HEK293T (cell line): ENCODE results near the gene TBC1D2.

ENCODE experiments used
- CTCF ChIA-PET: fragments of 350-600 bp; formaldehyde crosslinking; extraction: SDS; loops from one replicate; lab custom pipeline; 2021; ENCODE audit warnings: antibody characterized with exemption, inconsistent platforms; lab: Yijun Ruan, JAX
- POLR2A ChIA-PET: fragments of 350-600 bp; formaldehyde crosslinking; extraction: SDS; loops from one replicate; lab custom pipeline; 2020; ENCODE audit warnings: antibody characterized with exemption, inconsistent platforms; lab: Yijun Ruan, JAX
- DNase-seq: peaks from one replicate; pipeline ENCODE4 v3.0.0; 2012; ENCODE audit warnings: mixed read lengths; ENCODE audit errors: extremely low spot score
- ARNT ChIP-seq: fragments of 450-650 bp; IDR thresholded peaks from 2 replicates; pipeline ENCODE4 v1.6.1; 2017; ENCODE audit warnings: mild to moderate bottlenecking
- BHLHE40 ChIP-seq: fragments of 450-650 bp; IDR thresholded peaks from 2 replicates; pipeline ENCODE4 v1.6.1; 2016; ENCODE audit warnings: mild to moderate bottlenecking, moderate library complexity, borderline replicate concordance
- CTBP1 ChIP-seq: fragments of 450-650 bp; IDR thresholded peaks from 2 replicates; pipeline ENCODE4 v1.6.1; 2016; ENCODE audit warnings: borderline replicate concordance
- ELF4 ChIP-seq: fragments of 450-650 bp; IDR thresholded peaks from 2 replicates; pipeline ENCODE4 v1.6.1; 2017; ENCODE audit warnings: antibody characterized with exemption
- FOXA1 ChIP-seq: fragments of 450-650 bp; IDR thresholded peaks from 2 replicates; pipeline ENCODE4 v1.6.1; 2016; ENCODE audit warnings: mild to moderate bottlenecking
- FOXK2 ChIP-seq: fragments of 450-650 bp; IDR thresholded peaks from 2 replicates; pipeline ENCODE4 v1.6.1; 2016; ENCODE audit warnings: mild to moderate bottlenecking
- FOXM1 ChIP-seq: fragments of 450-650 bp; IDR thresholded peaks from 2 replicates; pipeline ENCODE4 v1.6.1; 2017; ENCODE audit warnings: mild to moderate bottlenecking, borderline replicate concordance
- HDGF ChIP-seq: fragments of 450-650 bp; IDR thresholded peaks from 2 replicates; pipeline ENCODE4 v1.6.1; 2017; ENCODE audit warnings: antibody characterized with exemption, borderline replicate concordance
- L3MBTL2 ChIP-seq: fragments of 450-650 bp; conservative IDR thresholded peaks from 2 replicates; pipeline ENCODE4 v1.6.1; 2016; ENCODE audit warnings: mild to moderate bottlenecking
- LEF1 ChIP-seq: fragments of 450-650 bp; IDR thresholded peaks from 2 replicates; pipeline ENCODE4 v1.6.1; 2017; ENCODE audit warnings: mild to moderate bottlenecking, borderline replicate concordance
- NFRKB ChIP-seq: fragments of 450-650 bp; IDR thresholded peaks from 2 replicates; pipeline ENCODE4 v1.6.1; 2016; ENCODE audit warnings: mild to moderate bottlenecking, moderate library complexity
- SP1 ChIP-seq: fragments of 450-650 bp; IDR thresholded peaks from 2 replicates; pipeline ENCODE4 v1.6.1; 2017
- SUZ12 ChIP-seq: fragments of 450-650 bp; IDR thresholded peaks from 2 replicates; pipeline ENCODE4 v1.6.1; 2016; ENCODE audit warnings: mild to moderate bottlenecking
- TARDBP ChIP-seq: fragments of 450-650 bp; IDR thresholded peaks from 2 replicates; pipeline ENCODE4 v1.6.1; 2016
- ZNF384 ChIP-seq: fragments of 450-650 bp; IDR thresholded peaks from 2 replicates; pipeline ENCODE4 v1.6.1; 2016
- TF ChIP-seq, protein P1 (sequence below): fragments of 450-650 bp; IDR thresholded peaks from 2 replicates; pipeline ENCODE4 v1.6.1; 2016

Gene TBC1D2, protein sequence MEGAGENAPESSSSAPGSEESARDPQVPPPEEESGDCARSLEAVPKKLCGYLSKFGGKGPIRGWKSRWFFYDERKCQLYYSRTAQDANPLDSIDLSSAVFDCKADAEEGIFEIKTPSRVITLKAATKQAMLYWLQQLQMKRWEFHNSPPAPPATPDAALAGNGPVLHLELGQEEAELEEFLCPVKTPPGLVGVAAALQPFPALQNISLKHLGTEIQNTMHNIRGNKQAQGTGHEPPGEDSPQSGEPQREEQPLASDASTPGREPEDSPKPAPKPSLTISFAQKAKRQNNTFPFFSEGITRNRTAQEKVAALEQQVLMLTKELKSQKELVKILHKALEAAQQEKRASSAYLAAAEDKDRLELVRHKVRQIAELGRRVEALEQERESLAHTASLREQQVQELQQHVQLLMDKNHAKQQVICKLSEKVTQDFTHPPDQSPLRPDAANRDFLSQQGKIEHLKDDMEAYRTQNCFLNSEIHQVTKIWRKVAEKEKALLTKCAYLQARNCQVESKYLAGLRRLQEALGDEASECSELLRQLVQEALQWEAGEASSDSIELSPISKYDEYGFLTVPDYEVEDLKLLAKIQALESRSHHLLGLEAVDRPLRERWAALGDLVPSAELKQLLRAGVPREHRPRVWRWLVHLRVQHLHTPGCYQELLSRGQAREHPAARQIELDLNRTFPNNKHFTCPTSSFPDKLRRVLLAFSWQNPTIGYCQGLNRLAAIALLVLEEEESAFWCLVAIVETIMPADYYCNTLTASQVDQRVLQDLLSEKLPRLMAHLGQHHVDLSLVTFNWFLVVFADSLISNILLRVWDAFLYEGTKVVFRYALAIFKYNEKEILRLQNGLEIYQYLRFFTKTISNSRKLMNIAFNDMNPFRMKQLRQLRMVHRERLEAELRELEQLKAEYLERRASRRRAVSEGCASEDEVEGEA

DNA sequence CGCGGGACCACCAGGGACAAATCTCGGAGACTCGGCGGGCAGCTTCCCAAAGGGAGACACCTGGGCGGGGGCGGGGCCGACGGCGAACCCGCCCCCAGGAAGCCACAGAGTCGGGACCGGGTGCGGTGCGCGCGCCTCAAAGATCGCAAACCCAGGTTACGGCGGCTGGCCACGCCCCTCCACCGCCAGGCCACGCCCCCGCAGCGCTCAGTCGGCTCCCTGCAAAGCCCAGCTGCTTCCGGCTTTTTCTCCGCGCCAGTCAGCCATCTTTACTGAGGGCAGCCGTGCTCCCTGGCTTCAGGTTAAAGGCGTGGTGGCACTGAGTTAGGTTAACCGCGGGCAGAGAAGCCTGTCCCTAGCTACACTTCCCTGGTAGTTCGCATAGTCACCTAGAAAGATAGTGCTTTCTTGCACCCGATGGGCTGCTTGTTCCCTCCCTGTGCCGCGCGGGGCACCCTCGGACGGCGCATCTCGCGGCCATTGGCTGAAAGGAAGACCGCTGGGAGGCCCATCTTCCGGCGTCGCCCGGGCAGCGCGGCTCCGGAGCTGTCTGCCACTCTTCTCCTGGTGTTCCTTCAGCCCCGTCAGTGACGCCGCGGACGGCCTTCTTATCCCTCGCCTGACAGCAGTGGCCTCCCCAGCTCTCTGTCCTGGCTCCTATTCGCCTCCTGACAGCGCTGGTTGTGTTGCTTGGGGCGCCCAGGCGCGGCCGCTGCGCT is at the start of gene TBC1D2:
Gene TBC1D2 (minus strand): TSS at position 72 of the 719 bp plus-strand sequence. CDS start 108 bp downstream, outside the sequence.
- CTCF ChIA-PET, result interaction anchor here (1.0 to 1.8 kb wide), 6 partner anchors 10 to 182 kb away, joined by 4 to 8 read pairs (median 6); no protein-coding TSS in a partner anchor
- POLR2A ChIA-PET, result interaction anchor here (0.7 to 2.4 kb wide), 20 partner anchors 8 to 333 kb away, joined by 3 to 12 read pairs (median 4); partner anchors contain the start of genes ANP32B, CORO2A, TRIM14 and TRMO
- TF ChIP-seq FOXK2, result no peak
- TF ChIP-seq BHLHE40, result no peak
- TF ChIP-seq L3MBTL2, result peak; percentile 73
- TF ChIP-seq, protein P1, sequence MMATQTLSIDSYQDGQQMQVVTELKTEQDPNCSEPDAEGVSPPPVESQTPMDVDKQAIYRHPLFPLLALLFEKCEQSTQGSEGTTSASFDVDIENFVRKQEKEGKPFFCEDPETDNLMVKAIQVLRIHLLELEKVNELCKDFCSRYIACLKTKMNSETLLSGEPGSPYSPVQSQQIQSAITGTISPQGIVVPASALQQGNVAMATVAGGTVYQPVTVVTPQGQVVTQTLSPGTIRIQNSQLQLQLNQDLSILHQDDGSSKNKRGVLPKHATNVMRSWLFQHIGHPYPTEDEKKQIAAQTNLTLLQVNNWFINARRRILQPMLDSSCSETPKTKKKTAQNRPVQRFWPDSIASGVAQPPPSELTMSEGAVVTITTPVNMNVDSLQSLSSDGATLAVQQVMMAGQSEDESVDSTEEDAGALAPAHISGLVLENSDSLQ, result peak; percentile 81
- TF ChIP-seq CTBP1, result peak; percentile 49; the same call in 1 of the 2 replicates
- peak; percentile 88 for TF ChIP-seq ELF4
- DNase-seq, result peak; percentile 97

DNA sequence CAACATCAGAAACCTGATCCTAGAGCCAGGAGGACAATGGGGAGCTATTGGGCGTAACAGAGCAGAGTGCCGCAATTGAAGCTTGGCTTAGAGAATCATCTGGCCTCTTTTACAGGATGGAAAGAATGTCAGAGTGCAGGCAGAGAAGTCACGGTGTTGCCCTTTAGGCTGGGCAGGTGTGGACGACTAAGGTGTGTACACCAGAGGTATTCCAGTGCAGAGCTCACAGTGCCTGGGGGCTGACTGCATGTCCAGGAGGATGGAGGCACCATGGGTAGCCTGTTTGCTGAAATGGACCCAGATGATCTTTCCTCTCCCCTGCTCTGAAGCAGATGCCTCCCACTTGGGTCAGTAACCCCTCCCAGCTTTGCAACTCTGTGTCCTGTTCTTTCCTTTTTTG is 48.9 kb upstream of the TBC1D2 start:
- ChIA-PET POLR2A (no interaction called here), CTCF (interaction anchor here (0.6 kb wide), 1 partner anchor 16 kb away, joined by 3 read pairs; no protein-coding TSS in a partner anchor)
- no peak for DNase-seq
- TF ChIP-seq L3MBTL2 (no peak), CTBP1 (no peak), FOXM1 (no peak), BHLHE40 (no peak), SP1 (no peak), HDGF (no peak)

DNA sequence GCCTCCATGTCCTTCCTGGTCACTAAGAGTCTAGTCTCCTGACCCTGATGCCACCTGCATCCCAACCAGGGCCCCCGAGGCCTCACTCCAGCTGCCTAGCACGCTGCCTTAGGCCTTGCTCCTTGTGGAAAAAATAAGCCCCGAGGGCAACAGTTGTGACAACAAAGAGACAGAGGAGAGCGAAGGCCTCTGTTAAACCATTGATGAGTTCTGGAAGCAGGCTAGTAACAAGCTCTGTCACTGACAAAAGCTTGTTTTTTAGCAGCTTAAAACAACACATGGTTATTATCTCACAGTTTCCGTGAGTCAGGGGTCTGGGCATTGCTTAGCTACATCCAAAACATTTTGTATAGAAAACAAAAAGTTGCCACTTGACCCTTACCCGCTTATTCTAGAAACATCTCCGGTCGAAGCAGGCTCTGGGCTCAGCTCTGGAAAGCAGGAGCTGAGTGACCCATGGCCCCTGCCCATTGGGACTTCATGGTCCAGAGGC is 48.2 kb upstream of the TBC1D2 start:
- POLR2A ChIA-PET, result no interaction called here
- TF ChIP-seq HDGF (no peak), BHLHE40 (no peak), NFRKB (no peak)
- TF ChIP-seq, protein P1, result no peak
- no peak for DNase-seq
- CTCF ChIA-PET, result interaction anchor here (0.6 kb wide), 1 partner anchor 15 kb away, joined by 3 read pairs; no protein-coding TSS in a partner anchor

DNA sequence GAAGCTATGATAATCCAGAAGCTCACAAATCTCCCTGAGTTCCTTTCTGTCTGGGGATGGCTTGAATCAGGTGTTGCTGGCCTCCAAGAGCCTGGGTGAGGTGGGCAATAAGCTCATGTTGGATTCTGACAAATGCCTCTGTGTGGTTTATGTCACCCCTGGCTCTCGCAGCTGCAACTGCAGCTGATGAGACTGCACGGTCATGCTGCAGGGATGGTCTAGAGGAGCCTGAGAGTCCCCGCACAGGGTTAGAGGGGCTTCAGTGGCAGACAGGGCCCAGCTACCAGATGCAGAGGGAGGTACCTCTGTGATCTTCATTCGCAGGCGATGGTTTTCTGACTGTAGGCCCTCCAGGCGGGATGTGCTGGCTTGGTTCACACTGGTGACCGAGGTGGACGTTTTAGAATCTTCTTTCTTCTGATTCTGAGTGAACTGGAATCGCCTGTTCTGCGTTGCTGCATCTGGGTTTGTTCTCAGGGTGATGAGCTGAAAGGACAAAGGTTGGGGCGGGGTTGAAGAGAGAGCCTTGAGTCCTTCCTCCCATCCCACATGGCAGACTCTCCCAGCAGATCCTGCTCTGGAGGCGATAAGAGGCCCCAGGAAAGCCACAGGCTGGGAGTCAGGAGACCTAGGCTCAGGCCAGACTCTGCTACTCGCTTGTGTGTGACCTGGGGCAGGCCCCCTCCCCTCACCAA is 47.6 kb upstream of the TBC1D2 start:
- no peak for TF ChIP-seq ARNT
- no peak for TF ChIP-seq TARDBP
- TF ChIP-seq FOXA1, result no peak
- no peak for TF ChIP-seq LEF1
- TF ChIP-seq FOXK2, result no peak
- no peak for TF ChIP-seq HDGF
- TF ChIP-seq ZNF384, result no peak
- no peak for TF ChIP-seq ELF4
- ChIA-PET CTCF (no interaction called here), POLR2A (no interaction called here)
- DNase-seq, result no peak

DNA sequence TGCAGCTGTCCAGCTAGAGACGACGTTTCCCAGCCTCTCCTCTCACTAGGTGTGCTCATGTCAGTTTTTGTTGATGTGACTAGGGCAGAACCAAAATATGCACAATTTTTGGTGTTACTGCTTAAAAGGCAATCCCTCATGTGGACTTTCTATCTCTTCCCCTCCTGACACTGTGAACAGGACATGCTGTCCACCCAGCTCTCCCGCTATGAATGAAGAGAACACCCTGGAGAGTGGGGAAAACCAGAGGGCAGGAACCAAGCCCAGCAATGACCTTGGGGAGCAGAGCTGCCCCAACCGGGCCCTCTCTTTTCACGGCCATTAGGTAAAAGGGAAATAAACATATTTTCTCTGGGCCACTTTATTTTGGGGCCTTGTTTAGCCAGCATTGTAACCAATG is 46.7 kb upstream of the TBC1D2 start:
- ChIA-PET POLR2A (no interaction called here), CTCF (no interaction called here)
- TF ChIP-seq L3MBTL2 (no peak), ELF4 (no peak), FOXA1 (no peak), ZNF384 (no peak), LEF1 (no peak), ARNT (no peak), FOXK2 (no peak), CTBP1 (no peak), FOXM1 (no peak), BHLHE40 (no peak), SUZ12 (no peak), TARDBP (no peak), NFRKB (no peak), HDGF (no peak), SP1 (no peak)
- TF ChIP-seq, protein P1, result no peak
- DNase-seq, result no peak
